GM21576 (cell line): Measurements from ENCODE around the gene PLCD3.

Experiments
- ATAC-seq: cut with Tn5 transposase; IDR thresholded peaks from one replicate; pipeline ENCODE4 v1.9.1; 2021; ENCODE audit warnings: mild to moderate bottlenecking, moderate library complexity; ENCODE audit not compliant: unreplicated experiment

PLCD3 gene

DNA sequence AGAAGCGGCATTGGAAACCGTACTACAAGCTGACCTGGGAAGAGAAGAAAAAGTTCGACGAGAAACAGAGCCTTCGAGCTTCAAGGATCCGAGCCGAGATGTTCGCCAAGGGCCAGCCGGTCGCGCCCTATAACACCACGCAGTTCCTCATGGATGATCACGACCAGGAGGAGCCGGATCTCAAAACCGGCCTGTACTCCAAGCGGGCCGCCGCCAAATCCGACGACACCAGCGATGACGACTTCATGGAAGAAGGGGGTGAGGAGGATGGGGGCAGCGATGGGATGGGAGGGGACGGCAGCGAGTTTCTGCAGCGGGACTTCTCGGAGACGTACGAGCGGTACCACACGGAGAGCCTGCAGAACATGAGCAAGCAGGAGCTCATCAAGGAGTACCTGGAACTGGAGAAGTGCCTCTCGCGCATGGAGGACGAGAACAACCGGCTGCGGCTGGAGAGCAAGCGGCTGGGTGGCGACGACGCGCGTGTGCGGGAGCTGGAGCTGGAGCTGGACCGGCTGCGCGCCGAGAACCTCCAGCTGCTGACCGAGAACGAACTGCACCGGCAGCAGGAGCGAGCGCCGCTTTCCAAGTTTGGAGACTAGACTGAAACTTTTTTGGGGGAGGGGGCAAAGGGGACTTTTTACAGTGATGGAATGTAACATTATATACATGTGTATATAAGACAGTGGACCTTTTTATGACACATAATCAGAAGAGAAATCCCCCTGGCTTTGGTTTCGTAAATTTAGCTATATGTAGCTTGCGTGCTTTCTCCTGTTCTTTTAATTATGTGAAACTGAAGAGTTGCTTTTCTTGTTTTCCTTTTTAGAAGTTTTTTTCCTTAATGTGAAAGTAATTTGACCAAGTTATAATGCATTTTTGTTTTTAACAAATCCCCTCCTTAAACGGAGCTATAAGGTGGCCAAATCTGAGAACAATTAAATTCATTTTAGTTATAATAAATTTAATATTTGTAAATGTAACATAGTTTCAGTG lies 17.7 kb upstream of the PLCD3 start:
- ATAC-seq: no peak

DNA sequence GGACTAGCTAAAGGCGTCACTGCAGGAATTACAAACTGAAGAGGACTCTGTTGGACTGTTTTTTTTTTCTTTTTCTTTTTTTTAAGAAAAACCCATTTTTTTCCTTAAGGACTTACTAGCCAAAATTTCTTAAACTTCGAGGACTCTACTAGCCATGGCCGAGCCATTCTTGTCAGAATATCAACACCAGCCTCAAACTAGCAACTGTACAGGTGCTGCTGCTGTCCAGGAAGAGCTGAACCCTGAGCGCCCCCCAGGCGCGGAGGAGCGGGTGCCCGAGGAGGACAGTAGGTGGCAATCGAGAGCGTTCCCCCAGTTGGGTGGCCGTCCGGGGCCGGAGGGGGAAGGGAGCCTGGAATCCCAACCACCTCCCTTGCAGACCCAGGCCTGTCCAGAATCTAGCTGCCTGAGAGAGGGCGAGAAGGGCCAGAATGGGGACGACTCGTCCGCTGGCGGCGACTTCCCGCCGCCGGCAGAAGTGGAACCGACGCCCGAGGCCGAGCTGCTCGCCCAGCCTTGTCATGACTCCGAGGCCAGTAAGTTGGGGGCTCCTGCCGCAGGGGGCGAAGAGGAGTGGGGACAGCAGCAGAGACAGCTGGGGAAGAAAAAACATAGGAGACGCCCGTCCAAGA lies 16.8 kb upstream of the PLCD3 start:
- ATAC-seq: no peak

DNA sequence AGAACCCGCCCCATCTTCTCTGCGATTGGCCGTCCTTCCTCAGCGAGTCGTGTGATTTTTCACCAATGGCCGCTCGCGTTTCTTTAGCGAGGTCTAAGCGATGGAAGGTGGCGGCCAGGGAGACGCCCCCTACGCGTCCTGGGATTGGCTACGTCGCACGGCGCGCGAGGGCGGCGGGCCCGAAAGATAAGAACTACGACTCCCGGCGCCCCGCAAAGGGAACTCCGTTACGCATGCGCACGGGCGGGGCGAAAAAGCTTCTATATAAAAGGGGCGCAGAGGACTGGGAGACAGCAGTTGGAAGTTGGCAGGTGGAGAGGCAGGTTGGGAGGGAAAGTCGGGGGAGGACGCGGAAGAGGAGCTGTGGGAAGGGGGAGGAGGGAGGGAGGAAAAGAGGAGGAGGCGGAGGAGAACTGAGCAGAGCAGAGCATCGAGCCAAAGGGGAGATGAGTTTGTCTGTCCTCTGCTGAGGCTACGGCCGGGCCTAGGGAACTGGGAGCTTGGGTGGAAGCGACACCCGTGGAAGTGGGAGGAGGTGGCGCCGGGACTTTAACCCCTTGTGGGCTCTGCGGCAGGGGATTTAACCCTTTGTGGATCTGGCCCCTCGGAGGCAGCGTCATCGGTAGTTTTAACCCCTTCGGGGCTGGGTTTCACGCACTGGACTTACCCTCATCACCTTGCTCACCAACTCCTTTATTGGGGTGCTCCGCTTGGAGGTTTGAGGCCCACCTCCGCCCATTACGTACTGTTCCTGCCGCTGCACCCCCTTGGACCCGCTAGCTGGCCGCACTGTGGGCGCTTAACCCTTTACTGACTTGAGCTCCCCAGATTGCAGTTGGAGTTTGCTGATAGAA lies 16.1 kb upstream of the PLCD3 start, which contains the start of gene HEXIM1:
Gene HEXIM1, plus strand, starts transcription at position 293 of the 854 bp plus-strand sequence. CDS start 716 bp downstream, outside the sequence.
- peak; percentile 65 for ATAC-seq

DNA sequence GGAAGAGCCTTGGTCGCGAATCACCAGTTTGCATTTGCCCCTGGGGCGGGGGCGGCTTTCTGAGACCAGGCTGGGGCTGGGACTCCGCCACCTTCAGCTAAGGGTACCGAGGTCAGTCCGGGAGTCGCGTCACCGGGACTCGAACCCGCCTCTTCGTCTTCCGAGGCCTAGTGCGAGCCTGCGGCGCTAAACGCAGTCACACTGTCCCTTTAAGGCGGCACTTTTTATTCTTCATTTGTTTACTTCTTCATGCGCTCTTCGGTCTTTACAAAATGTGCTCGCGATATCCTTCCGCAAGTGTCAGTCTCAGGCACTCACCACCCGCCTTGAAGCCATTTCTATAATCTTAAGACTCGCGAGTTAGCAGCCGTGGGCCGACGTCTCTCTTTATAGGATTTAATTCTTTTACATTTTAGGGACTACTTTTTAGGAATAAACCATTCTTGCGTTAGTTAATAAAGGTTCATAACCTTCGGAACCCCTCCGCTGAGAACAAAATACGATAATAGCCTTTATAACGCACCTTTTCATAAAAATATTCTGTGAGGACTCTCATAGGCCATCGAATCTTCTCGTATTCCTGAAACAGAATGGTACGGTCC lies 15.4 kb upstream of the PLCD3 start:
- no peak for ATAC-seq

DNA sequence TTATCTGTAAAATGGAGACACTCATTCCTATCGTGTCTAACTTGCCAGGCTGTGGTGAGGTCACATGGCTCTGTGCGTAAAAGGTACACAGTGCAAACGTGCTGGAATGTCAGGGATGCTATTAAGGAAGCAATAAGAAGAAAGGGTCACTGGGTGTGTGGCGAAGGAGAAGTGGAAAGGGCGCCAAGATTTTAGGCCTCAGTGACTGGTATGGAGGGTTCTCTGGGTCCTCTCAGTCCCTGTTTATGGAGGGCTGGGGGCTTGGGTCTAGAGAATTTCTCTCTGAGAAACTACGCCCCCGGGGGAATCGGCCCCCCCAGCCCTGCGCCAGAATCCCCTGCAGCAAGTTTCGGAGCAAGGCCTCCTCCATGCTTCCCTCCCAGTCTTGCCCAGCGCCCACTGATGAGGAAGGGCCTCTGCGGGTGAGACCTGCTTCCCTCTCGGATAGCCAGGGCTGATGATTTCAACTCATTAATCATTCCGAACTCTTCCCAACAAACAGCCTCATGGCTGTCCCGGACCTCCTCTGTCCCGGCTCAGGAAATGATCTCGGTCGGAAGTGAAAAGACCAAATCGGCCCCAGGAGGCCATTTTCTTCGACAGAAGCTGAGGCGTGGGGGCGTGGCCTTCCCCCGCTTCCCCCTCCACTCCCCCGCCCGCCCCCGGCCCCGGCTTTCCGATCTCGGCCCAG lies 14.7 kb upstream of the PLCD3 start:
- ATAC-seq: no peak

DNA sequence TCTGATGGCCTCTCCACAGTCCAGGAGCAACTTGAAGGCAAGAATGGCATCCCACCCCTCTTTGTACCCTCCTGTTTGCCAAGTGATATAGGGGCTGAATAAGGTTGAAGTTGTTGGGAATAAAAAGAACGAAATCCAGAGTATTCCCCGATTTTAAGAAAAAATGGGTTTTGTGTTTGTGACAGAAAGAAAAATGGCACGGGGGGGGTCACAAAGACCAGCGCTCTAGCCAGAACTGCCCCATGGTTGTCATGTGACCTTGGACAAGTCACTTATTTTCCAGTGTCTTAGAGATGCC lies 14.2 kb upstream of the PLCD3 start:
- no peak for ATAC-seq

DNA sequence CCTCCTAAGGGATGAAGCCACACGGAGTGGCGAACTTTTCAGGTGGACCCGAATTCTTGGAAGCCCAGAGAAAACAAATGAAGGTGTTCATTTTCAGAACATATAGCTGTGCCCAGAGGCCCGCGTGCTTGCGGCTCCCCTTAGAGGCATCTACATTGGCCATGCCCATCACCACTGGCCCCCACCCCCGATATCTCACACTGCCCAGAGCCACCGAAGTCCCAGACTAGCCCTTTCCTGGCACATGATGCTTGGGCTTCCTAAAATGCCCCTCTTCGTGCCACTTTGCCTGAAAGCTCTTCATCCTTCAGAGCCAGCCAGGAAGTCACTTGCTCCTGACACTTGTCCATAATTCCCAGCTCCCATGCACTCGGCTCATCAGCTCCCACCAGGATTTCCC lies 13.9 kb upstream of the PLCD3 start:
- no peak for ATAC-seq

DNA sequence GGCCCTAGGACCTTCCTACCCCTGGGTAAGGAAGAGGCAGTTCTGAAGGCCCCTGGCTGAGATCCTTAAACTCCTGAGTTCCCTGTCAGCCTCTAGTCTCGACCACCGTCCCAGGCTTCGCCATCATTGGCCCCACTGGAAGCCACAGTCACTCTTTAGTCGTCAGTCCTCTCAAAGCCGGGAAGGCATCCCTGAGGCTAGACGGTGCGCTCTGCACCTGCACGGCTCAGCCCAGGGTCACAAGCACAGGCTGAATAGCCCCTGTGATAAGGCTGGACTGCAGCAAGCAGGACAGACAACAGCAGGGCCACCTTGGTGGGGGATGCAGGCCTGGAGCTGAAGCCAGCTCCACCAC lies 12.7 kb upstream of the PLCD3 start:
- no peak for ATAC-seq

DNA sequence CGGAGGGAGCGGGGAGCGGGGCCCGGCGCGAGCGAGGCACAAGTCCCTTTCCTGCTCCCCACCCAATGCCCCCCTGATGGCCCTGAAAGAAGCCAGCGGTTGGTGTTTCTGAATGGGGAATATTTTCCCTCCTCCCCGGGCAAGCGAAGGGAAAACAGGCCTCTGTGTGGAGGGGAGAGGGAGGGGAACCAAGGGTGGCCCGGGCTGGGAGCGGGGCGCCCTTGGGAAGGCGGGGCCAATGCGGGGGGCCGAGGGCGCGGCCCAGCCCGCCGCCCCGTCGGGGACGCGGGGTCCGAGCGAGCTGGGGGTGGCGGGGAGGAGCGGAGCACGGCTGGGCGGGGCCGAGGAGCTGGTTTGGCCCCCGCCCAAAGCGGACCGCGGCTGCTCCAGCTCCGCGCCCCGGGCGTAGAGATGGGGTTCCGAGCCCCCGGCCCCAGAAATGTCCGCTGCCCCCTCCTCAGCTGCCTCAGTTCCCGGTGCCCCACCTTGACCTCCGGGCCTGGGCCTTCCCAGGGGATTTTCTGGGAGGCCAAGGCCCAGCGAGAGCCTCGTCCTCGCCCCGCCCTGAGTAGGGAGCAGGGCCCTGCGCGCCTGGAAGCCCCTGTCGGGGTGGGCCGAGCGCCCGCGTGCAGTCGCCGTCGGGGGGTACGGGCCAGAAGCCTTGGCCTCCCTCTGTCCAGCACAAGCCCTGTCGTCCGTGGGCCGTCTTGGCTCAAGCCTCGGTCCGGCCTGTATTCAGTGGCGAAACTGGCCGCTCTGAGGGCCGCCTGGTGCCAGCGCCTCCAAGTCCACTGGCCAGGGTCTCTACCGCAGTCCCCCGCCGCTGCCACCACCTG lies 12.1 kb upstream of the PLCD3 start:
- no peak for ATAC-seq

DNA sequence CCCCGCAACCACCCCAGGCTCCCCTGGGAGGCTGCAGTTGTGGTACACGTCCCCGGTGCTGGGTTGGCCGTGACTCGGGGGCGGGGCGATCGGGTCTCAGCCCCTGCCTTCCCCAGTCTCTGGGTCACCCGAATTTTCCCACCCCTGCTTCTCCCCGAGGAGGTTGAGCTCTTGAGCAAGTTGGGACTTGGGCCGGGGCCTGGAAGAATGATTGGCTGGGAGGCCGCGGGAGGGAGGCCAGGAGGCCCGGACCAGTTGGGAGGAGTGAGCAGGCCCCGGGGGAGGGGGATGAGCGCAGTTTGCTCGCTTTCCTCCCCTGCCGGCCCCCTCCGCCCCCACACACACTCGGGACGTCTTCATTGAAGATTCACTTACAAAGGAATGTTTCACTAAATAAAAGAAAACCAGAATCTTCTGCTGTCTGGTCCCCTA lies 11.5 kb upstream of the PLCD3 start:
- ATAC-seq: no peak

DNA sequence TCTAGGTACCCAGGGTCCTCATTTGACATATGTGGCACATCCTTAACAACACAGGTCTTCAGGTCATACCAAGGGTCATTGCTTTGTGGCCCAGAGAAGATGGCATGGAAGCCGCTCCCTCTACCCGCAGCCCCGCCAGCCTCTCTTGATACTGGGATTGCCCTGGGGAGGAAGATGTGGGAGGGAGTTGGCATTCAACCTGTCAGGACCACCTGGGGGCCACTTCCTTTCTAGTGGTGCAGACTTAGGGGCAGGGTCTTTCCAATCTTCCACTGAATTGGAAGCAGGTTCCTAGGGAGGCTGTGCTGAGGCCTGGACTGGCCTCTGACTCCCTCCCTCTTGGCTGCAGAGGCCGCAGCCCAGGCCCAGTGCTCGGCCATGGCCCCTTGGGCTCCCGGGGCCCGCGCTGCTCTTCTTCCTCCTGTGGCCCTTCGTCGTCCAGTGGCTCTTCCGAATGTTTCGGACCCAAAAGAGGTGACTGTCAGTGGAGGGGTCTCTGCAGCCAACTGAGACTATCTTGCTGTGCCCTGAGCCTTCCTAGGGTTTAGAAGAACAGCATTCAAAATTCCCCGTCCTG lies 10.9 kb upstream of the PLCD3 start:
- no peak for ATAC-seq

DNA sequence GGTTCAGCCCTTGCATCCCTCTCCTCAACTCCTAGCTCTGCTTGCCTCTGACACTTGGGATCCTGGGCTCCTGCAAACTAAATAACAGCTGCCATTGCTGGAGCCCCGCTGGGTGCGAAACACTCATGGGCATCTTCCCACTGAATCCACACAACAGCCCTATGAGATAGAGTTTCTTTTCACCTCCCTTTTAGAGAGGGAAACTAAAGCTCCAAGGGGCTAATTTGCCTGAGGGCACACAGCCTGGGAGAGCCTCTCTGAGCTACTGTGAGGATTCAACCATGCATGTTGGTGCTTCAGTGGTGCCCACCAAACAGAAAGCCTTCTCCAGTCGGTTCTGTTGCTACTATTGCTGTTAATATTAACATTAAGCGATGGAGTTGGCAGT lies 7.2 kb upstream of the PLCD3 start:
- ATAC-seq: no peak

DNA sequence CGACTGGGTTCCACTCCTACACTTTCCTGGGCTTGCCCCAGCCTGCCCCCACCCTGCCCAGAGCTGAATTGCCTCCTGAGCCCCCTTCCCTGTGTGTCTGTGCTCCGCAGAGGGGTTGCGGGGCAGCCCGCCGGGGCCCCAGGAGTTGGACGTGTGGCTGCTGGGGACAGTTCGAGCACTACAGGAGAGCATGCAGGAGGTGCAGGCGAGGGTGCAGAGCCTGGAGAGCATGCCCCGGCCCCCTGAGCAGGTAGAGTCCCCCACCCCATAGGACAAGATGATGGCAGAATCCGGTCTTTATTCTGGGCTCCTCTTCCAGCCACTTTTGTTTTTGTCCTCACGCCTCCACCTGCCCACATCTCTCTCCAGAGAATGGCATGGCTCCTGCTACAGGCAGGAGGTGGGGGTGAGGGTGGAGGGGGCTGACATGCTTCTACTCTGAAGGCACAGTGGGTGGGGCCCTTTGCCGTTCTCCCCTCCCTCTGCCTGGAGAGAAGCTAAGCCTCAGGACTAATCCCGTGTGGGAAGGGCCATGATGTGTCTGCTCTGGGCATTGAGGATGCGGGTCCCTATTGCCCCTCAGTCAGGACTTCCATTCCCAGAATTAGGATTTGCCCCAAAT lies 6.7 kb upstream of the PLCD3 start:
- no peak for ATAC-seq

DNA sequence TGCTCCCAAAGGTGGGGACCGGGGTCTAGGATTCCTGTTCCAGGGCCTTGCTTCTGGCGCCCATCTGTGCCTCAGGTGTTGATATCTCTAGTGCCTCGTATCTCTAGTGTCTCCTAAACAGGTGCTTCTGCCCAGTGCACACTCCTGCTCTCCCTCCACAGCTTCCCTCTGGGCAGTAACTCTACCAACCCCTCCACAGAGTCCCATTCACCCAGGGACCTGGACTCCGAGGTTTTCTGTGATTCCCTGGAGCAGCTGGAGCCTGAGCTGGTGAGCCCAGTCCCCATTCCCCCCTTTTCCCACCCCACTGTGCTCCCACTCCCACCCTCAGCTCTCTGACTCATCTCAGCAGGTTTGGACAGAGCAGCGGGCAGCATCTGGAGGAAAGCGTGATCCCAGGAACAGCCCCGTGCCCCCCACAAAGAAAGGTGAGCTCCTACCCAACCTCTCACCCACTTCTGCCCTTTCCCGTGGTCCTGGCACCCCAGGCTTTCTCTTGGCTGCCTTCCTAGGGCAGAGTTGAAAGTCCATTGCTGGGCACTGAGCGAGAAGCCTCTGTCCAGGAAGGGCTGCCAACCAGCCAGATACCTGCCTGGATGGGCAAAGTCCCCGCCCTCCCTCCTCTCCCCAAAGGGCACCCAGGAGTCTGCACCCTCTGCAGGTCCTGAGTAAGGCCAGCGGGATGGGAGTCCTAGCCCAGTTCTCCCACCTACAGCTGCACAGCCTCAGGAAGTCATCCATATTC lies 5.4 kb upstream of the PLCD3 start:
- no peak for ATAC-seq

DNA sequence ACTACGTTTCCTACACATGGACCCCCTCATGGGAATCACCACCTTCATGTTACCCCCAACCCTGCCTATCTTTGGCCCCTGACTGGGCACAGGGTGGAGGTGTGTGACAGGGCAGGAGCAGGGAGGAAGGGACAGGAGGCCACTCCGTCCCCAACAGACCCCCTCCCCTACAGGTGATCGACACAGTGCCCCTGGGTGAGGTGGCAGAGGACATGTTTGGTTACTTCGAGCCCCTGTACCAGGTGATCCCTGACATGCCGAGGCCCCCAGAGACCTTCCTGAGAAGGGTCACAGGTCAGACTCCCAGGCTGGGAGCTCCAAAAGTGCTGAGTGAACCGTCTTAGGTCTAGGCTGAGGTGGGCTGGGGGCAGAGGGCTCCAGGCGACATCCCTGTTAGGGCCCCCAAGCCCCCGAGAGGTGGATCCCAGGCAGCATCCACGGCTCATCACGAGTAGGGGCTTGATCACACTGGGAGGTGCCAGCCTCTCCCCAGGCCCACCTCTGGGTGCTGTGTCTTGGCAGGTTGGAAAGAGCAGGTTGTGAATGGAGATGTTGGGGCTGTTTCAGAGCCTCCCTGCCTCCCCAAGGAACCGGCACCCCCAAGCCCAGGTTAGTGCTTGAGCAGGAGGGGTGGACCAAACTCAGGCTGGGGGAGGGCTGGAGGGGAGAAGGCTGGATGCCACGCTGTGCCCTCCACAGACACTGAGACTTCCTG lies 4.7 kb upstream of the PLCD3 start:
- no peak for ATAC-seq

DNA sequence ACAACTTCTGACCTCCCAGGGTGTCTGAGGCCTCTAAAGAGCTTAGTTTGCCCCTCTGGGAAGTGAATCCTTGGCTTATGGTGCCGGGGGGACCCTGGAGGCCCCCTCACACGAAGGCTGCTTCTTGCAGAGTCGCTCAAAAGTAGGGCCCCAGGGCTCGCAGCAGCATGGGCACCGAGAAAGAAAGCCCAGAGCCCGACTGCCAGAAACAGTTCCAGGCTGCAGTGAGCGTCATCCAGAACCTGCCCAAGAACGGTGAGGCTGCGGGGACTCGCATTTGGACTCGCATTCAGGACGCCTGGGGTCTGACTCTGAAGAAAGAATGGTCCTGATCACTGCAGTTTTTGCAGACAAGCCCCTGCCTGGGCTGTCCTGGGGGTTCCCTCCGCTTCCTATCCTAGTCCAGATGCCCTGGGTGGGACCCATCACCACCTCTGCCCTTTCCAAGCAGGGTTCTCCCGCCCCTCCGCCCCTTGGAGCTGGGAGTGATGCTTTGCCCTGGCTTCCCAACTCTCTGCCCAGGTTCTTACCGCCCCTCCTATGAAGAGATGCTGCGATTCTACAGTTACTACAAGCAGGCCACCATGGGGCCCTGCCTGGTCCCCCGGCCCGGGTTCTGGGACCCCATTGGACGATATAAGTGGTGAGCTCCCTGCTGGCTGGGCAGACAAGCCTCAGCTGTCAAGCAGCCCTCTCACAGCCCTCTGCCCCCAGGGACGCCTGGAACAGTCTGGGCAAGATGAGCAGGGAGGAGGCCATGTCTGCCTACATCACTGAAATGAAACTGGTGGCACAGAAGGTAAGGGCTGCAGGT lies 3.9 kb upstream of the PLCD3 start:
- no peak for ATAC-seq
